GM21390 (cell line): ENCODE data around the gene MYORG.

Experiments
- ATAC-seq: cut with Tn5 transposase; IDR thresholded peaks from one replicate; pipeline ENCODE4 v1.9.1; 2021; ENCODE audit not compliant: unreplicated experiment

MYORG gene

GRCh38 chr9:34376596-34377403, at the start of gene MYORG:
MYORG (minus strand) TSS chr9:34376898; CDS start chr9:34372943, 3,955 bp downstream.
- ATAC-seq, result peak; percentile 82

- no peak for ATAC-seq
These were observed 43.2 kb upstream of the MYORG start for GRCh38 chr9:34419716-34420504.

- ATAC-seq, result no peak
These were observed 41.0 kb upstream of the MYORG start for GRCh38 chr9:34417734-34418133.

- no peak for ATAC-seq
These were observed 36.6 kb upstream of the MYORG start for GRCh38 chr9:34413231-34413852.

- no peak for ATAC-seq
These were observed 35.6 kb upstream of the MYORG start for GRCh38 chr9:34412336-34412735.

GRCh38 chr9:34409154-34409553, 32.5 kb upstream of the MYORG start:
- no peak for ATAC-seq

- no peak for ATAC-seq
These were observed 31.5 kb upstream of the MYORG start for GRCh38 chr9:34408173-34408572.

- ATAC-seq, result no peak
These were observed 29.5 kb upstream of the MYORG start for GRCh38 chr9:34406219-34406618.

GRCh38 chr9:34405719-34406118, 29.0 kb upstream of the MYORG start:
- ATAC-seq, result no peak

- ATAC-seq, result no peak
These were observed 27.1 kb upstream of the MYORG start for GRCh38 chr9:34403554-34404380.

GRCh38 chr9:34400686-34401602, 24.2 kb upstream of the MYORG start:
- ATAC-seq, result no peak

GRCh38 chr9:34400275-34400674, 23.6 kb upstream of the MYORG start:
- no peak for ATAC-seq

- ATAC-seq, result no peak
These were observed 23.0 kb upstream of the MYORG start for GRCh38 chr9:34399729-34400128.

GRCh38 chr9:34398875-34399274, 22.2 kb upstream of the MYORG start:
- ATAC-seq, result no peak

- ATAC-seq, result no peak
These were observed 19.8 kb upstream of the MYORG start for GRCh38 chr9:34396276-34397214.

GRCh38 chr9:34392511-34392910, 15.8 kb upstream of the MYORG start:
- ATAC-seq, result no peak

GRCh38 chr9:34387239-34387638, 10.5 kb upstream of the MYORG start:
- ATAC-seq, result no peak

GRCh38 chr9:34386656-34387055, 10.0 kb upstream of the MYORG start:
- ATAC-seq, result no peak
